Endodermal cell (in vitro differentiated cells): ENCODE results near the gene GAS6. TPM values are rescaled to one million over a fixed set of nuclear protein-coding genes. Genes with fewer than 3 reads are reported as not detected.

ENCODE experiments used
- DNase-seq: peaks from one replicate; pipeline ENCODE4 v3.0.0-alpha.2; 2017
- H3K27ac ChIP-seq: 2 replicates; pipeline ENCODE4 v1.5.1; 2013; ENCODE audit warnings: mild to moderate bottlenecking, low read depth, low read length, moderate library complexity
- H3K27me3 ChIP-seq: 2 replicates; pipeline ENCODE4 v1.6.1; 2013; ENCODE audit warnings: mild to moderate bottlenecking, low read length, moderate library complexity; ENCODE audit not compliant: insufficient read depth, control insufficient read depth, poor library complexity, severe bottlenecking
- H3K36me3 ChIP-seq: 2 replicates; pipeline ENCODE4 v1.7.0; 2013; ENCODE audit warnings: mild to moderate bottlenecking, low read length, moderate library complexity; ENCODE audit not compliant: control insufficient read depth, insufficient read depth
- H3K4me1 ChIP-seq: one replicate; pipeline ENCODE4 v1.7.0; 2013; ENCODE audit warnings: low read length; ENCODE audit not compliant: control insufficient read depth, insufficient read depth
- H3K4me3 ChIP-seq: 2 replicates; pipeline ENCODE4 v1.5.1; 2013; ENCODE audit warnings: mild to moderate bottlenecking, low read length, moderate library complexity
- H3K9ac ChIP-seq: 2 replicates; pipeline ENCODE4 v1.6.1; 2013; ENCODE audit warnings: mild to moderate bottlenecking, low read length, moderate library complexity; ENCODE audit not compliant: poor library complexity, severe bottlenecking; ENCODE audit errors: extremely low read depth
- H3K9me3 ChIP-seq: 2 replicates; pipeline ENCODE4 v1.6.1; 2013; ENCODE audit warnings: mild to moderate bottlenecking, low read length, moderate library complexity; ENCODE audit not compliant: control insufficient read depth
- H3K27ac Mint-ChIP-seq: 2 replicates; pipeline ENCODE4 v1.8.0; 2020; ENCODE audit warnings: mixed read lengths
- H3K27me3 Mint-ChIP-seq: 2 replicates; pipeline ENCODE4 v1.8.0; 2021; ENCODE audit warnings: mild to moderate bottlenecking, mixed read lengths; ENCODE audit not compliant: insufficient read depth
- H3K36me3 Mint-ChIP-seq: 2 replicates; pipeline ENCODE4 v1.8.0; 2020; ENCODE audit warnings: low read depth, mixed read lengths
- H3K4me1 Mint-ChIP-seq: 2 replicates; pipeline ENCODE4 v1.8.0; 2020; ENCODE audit warnings: mixed read lengths
- H3K4me3 Mint-ChIP-seq: 2 replicates; pipeline ENCODE4 v1.8.0; 2020; ENCODE audit warnings: mild to moderate bottlenecking, moderate library complexity, mixed read lengths
- H3K9me3 Mint-ChIP-seq: 2 replicates; pipeline ENCODE4 v1.8.0; 2020; ENCODE audit warnings: mild to moderate bottlenecking, mixed read lengths
- CTCF ChIP-seq: fragments of 200-600 bp; sonication (generic); conservative IDR thresholded peaks from 2 replicates; pipeline ENCODE4 v1.5.0; 2021; ENCODE audit warnings: antibody characterized with exemption, mild to moderate bottlenecking
- WGBS, 2 experiments: methylation state at CpG; one replicate each; pipeline versions ENCODE4 v1.1.5 to v1.1.7; 2013; ENCODE audit warnings: missing lambda C conversion rate in 2 of 2, mixed read lengths in 1 of 2; ENCODE audit not compliant: insufficient coverage in 1 of 2, insufficient read length in 1 of 2; 5-methylcytosine and 5-hydroxymethylcytosine counted together
- total RNA-seq, 2 donors: library from RNA; stranded (reverse); fragmentation: NEBNext Ultra II Directional in 1 of 2; extraction: Animal tissue kit (Norgen Biotek cat#: 25700) in 1 of 2; gene quantifications; 2 replicates in 1 of 2; 3 replicates in 1 of 2; pipeline ENCODE4 v1.2.1, GENCODE V29; 2021

GAS6 gene
- total RNA-seq, 2 donors from 2014 or later: 45.7 to 49.6 TPM

DNA sequence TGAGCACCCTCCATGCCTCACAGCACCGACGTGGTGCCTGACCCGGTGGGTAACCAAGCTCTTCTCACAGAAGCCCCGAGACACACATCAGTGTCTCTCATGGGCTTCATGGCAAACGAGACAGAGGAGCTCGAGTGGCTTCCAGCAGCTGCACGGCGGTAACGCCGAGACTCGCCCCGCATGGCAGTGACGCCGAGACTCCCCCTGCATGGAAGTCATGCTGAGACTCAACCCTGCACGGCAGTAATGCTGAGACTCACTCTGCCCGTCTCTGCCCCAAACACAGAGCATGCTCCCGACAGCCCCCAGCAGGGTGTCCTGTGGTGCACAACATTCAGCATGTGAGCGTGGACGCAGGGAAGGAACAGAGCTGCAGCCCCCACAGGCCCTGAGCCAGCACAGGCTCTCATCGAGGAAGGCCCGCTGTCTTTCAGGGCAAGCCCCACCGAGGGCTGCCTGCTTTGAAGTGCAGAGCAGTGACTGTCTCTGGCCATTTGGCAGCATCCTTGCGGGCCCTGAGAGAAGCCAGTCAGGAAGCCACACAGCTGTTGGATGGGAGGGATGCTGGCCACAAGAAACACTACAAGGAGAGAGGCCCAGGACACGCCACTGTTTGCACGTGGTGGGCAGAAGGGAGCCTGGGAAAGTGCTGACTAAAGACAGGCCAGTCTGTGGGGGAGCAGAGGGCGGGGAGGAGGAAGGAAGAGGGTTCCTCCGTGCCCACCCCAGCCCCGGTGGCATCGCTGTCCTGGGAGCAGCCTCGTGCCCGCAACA, 9.5 kb downstream of the GAS6 start:
- Mint-ChIP-seq H3K27me3 (no peaks in the 10 kb centered on the region), H3K4me1 (peaks cover 20% of the 10 kb centered on the region), H3K27ac (no peak overlapping the region), H3K4me3 (no peak overlapping the region), H3K36me3 (no peaks in the 10 kb centered on the region), H3K9me3 (no peaks in the 10 kb centered on the region)
- no peak for TF ChIP-seq CTCF
- Histone ChIP-seq H3K9me3 (no peaks in the 10 kb centered on the region), H3K4me1 (peaks cover 2% of the 10 kb centered on the region), H3K4me3 (no peak overlapping the region), H3K9ac (no peak overlapping the region), H3K27me3 (no peaks in the 10 kb centered on the region), H3K36me3 (peaks cover 15% of the 10 kb centered on the region), H3K27ac (no peak overlapping the region)
- DNase-seq: peak; percentile 54
- 70 to 82% methylated on average over 26 to 31 of the region's 31 CpGs for WGBS, 2 experiments

DNA sequence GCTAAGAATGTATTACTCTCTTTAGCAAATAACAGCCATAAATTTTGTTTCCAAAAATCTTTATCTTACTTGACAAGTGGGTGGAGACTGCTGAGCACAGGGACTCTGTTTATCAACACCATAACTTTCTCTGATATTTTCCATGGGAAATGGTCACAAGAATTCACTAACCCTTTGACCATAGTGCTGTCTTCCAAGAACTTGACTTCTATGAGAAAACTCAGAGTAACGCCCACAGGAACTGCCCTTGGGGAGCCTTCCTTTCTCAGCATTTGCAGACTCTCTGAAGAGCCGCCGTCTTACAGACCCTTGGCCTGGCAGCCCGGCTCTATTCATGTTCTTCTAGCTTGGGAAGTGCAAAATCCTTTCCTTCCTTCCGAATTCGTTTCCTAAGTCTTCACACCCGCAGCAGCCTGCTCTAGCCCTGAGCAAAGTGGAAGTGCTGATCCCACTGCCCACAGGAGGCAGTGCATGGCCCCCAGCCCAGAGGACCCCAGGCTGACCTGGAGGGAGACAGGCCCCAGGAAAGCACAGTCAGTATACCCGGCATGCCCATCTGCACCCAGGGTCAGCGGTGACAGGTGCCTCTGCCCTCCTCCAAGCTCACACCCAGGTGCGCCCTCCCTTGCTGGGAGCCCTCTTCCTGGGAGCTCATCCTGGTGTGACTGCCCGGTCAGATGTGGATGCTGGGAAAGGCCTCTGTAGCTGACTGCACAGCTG, 10.2 kb downstream of the GAS6 start:
- WGBS, 2 experiments: 87 to 98% methylated on average over 11 of the region's 11 CpGs
- TF ChIP-seq CTCF: no peak
- Mint-ChIP-seq H3K36me3 (no peaks in the 10 kb centered on the region), H3K4me1 (peaks cover 22% of the 10 kb centered on the region), H3K9me3 (no peaks in the 10 kb centered on the region), H3K27ac (no peak overlapping the region), H3K27me3 (no peaks in the 10 kb centered on the region), H3K4me3 (no peak overlapping the region)
- Histone ChIP-seq H3K27me3 (no peaks in the 10 kb centered on the region), H3K36me3 (peaks cover 14% of the 10 kb centered on the region), H3K9me3 (no peaks in the 10 kb centered on the region), H3K4me3 (no peak overlapping the region), H3K27ac (no peak overlapping the region), H3K4me1 (no peaks in the 10 kb centered on the region), H3K9ac (no peak overlapping the region)
- DNase-seq: peak; percentile 35

GRCh38 chr13:113852536-113853517, 11.0 kb downstream of the GAS6 start:
- no peak overlapping the region for H3K4me3 ChIP-seq
- H3K27ac ChIP-seq: no peak overlapping the region
- TF ChIP-seq CTCF: no peak
- peaks cover 8% of the 10 kb centered on the region for H3K36me3 ChIP-seq
- H3K9me3 ChIP-seq: no peaks in the 10 kb centered on the region
- Mint-ChIP-seq H3K9me3 (no peaks in the 10 kb centered on the region), H3K27me3 (no peaks in the 10 kb centered on the region), H3K36me3 (no peaks in the 10 kb centered on the region), H3K27ac (no peak overlapping the region), H3K4me1 (peaks cover 19% of the 10 kb centered on the region), H3K4me3 (no peak overlapping the region)
- peak; percentile 39 for DNase-seq
- 91 to 93% methylated on average over 15 to 22 of the region's 22 CpGs for WGBS, 2 experiments
- no peaks in the 10 kb centered on the region for H3K4me1 ChIP-seq
- no peak overlapping the region for H3K9ac ChIP-seq
- H3K27me3 ChIP-seq: no peaks in the 10 kb centered on the region
